ENCODE measurements around the gene PALS1.

Gene PALS1

DNA sequence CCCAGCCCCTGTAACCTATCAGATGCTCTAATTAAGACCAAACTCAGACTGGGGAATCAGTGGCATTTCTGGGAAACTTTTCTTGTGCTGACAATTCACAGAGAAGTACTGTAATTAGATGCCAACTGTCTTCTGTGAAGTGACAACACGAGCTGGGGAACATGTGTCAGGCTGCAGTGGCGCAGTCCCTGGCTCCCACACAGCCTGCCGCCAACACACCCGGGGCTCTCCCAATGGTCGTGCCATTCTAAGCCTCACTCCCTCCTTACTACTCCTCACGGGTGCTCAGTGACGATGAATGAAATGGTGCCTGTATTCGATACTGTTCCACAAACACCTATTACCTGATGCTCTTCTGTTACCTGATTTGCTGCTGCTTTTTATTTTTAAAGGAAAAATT, 33.4 kb upstream of the PALS1 start:
- no peak for DNase-seq
- TF ChIP-seq, protein P1, sequence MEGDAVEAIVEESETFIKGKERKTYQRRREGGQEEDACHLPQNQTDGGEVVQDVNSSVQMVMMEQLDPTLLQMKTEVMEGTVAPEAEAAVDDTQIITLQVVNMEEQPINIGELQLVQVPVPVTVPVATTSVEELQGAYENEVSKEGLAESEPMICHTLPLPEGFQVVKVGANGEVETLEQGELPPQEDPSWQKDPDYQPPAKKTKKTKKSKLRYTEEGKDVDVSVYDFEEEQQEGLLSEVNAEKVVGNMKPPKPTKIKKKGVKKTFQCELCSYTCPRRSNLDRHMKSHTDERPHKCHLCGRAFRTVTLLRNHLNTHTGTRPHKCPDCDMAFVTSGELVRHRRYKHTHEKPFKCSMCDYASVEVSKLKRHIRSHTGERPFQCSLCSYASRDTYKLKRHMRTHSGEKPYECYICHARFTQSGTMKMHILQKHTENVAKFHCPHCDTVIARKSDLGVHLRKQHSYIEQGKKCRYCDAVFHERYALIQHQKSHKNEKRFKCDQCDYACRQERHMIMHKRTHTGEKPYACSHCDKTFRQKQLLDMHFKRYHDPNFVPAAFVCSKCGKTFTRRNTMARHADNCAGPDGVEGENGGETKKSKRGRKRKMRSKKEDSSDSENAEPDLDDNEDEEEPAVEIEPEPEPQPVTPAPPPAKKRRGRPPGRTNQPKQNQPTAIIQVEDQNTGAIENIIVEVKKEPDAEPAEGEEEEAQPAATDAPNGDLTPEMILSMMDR (IDR thresholded peaks at IDR 0.05; ENCODE audit: low read depth, low read length) = no peak

DNA sequence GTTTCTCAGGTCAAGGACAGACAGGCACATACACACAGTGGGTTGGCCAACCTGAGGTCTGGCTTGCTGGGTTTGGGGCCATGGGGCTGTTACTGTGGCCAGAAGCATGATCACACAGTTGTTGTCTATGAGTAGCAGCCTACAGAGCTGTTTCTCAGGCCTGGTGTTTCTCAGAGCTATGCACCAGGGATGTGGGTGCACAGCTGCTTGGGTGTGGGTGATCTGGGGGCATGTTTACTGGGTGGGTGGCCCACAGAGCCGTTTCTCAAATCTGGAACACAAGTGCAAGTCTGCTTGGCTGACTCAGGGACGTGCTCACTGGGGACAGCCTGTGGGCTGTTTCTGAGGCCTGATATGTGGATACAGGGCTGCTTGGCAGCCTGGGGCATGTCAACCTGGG, 23.1 kb upstream of the PALS1 start:
- Histone ChIP-seq H3K36me3 (no peaks in the 10 kb centered on the region), H3K4me3 (ENCODE audit: low read depth, low read length) (no peak overlapping the region), H3K27ac (no peak overlapping the region), H3K9me3 (ENCODE audit: severe bottlenecking) (no peaks in the 10 kb centered on the region), H3K27me3 (ENCODE audit: insufficient read depth, low read depth, severe bottlenecking) (no peaks in the 10 kb centered on the region)
- DNase-seq = no peak
- TF ChIP-seq, protein P1 (IDR thresholded peaks at IDR 0.05; ENCODE audit: low read depth, low read length) = no peak

More for the DNA sequence above, 33.4 kb upstream of the PALS1 start:
- Histone ChIP-seq H3K9me3 (ENCODE audit: severe bottlenecking) (no peaks in the 10 kb centered on the region), H3K36me3 (no peaks in the 10 kb centered on the region), H3K27me3 (ENCODE audit: insufficient read depth, low read depth, severe bottlenecking) (no peaks in the 10 kb centered on the region), H3K4me3 (ENCODE audit: low read depth, low read length) (no peak overlapping the region), H3K27ac (no peak overlapping the region)

DNA sequence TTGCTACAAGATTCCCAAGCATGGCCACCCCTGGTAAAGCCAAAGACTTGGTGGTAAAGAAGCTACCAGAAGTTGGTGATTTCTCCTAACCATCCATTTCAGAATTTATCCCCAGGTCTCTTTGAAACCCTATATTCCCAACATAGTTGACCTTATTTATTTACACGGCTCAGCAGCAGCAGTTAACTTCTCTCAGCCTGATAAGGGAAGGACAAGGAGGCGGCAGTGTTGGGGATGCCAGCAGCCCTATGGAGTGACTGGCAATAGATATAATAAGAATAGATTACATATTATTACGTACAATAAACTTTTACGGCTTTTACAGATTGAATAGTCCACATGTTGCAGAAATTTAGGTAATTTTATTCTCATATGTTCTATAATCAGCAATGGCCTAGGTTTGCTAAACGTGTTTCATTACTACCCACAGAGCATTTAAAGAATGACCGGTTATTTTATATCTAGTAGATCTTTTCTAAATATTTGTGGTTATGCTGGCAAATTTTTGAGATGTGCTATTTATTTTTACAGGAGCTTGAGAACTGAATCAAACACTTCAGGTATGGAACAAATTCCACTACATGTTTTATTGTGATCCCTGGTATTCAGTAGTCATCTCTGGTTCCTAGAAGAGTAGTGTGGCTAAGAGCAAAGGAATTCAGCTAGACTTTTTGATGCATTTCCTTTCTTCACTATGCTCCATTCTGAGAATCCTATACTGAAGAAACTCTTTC, 19.8 kb upstream of the PALS1 start:
- H3K27ac ChIP-seq = no peak overlapping the region
- H3K27me3 ChIP-seq (ENCODE audit: insufficient read depth, low read depth, severe bottlenecking) = no peaks in the 10 kb centered on the region
- H3K9me3 ChIP-seq (ENCODE audit: severe bottlenecking) = no peaks in the 10 kb centered on the region
- H3K4me3 ChIP-seq (ENCODE audit: low read depth, low read length) = no peak overlapping the region
- TF ChIP-seq, protein P1 (IDR thresholded peaks at IDR 0.05; ENCODE audit: low read depth, low read length) = no peak
- no peak for DNase-seq
- H3K36me3 ChIP-seq = no peaks in the 10 kb centered on the region

DNA sequence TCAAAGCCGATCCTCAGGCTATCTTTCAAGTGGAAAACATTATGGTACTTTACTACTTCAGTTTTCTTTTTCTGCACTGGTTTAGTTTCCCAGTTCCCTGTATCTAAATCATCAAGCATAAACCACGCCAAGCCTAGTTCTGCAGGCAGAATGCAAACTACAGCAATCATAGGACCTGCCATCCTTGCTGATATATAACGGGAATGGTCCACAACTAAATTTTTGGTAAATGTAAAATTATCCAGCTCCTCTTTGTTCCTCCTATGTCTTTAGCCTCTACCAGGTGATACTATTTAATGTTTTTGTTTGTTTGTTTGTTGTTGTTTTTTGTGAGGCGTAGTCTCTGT, 19.3 kb upstream of the PALS1 start:
- H3K27me3 ChIP-seq (ENCODE audit: insufficient read depth, low read depth, severe bottlenecking) = no peaks in the 10 kb centered on the region

DNA sequence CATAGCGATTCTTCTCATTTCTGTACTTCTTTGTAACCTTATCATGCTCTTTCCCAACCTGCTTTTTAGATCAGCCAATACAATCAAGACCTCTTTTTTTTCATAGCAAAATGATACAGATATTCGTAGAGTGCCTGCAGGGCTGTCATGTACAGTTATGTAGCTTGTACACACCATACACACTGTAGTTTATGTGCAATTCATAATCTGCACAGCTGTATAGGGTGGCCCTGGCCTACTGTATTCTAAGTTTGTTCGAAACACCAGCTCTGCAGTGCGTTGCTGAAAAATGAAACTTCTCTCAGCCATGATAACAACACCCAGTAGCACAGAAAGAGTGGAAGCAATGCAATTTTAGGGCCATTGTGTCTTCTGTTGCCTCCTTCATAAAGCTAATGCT, 15.7 kb upstream of the PALS1 start:
- no peak for DNase-seq
- H3K4me3 ChIP-seq (ENCODE audit: low read depth, low read length) = no peak overlapping the region
- no peaks in the 10 kb centered on the region for H3K27me3 ChIP-seq (ENCODE audit: insufficient read depth, low read depth, severe bottlenecking)
- TF ChIP-seq, protein P1 (IDR thresholded peaks at IDR 0.05; ENCODE audit: low read depth, low read length) = no peak
- no peaks in the 10 kb centered on the region for H3K9me3 ChIP-seq (ENCODE audit: severe bottlenecking)
- H3K27ac ChIP-seq = no peak overlapping the region
- no peaks in the 10 kb centered on the region for H3K36me3 ChIP-seq

More for the DNA sequence above, 19.3 kb upstream of the PALS1 start:
- Histone ChIP-seq H3K9me3 (ENCODE audit: severe bottlenecking) (no peaks in the 10 kb centered on the region), H3K36me3 (no peaks in the 10 kb centered on the region), H3K4me3 (ENCODE audit: low read depth, low read length) (no peak overlapping the region), H3K27ac (no peak overlapping the region)
- no peak for DNase-seq
- TF ChIP-seq, protein P1 (IDR thresholded peaks at IDR 0.05; ENCODE audit: low read depth, low read length) = no peak
